Neuronal stem cell (in vitro differentiated cells): Measurements from ENCODE around the gene IFNAR2.
"Not testable (repeated sequence)": the region's sequence is repeated elsewhere in the genome, so short reads cannot be mapped to it uniquely, and the experiment has no call there.

Experiments used
- DNase-seq: peaks from one replicate; pipeline ENCODE4 v3.0.0-alpha.2; 2013; ENCODE audit warnings: low spot score
- H2AFZ ChIP-seq: one replicate; pipeline ENCODE4 v1.6.1; 2013; ENCODE audit warnings: mild to moderate bottlenecking, low read length, inconsistent platforms
- H2AK5ac ChIP-seq: 2 replicates; pipeline ENCODE4 v1.6.1; 2013; ENCODE audit warnings: low read depth, mild to moderate bottlenecking, inconsistent platforms, low read length, moderate library complexity, mixed read lengths
- H2BK120ac ChIP-seq: 2 replicates; pipeline ENCODE4 v1.6.1; 2013; ENCODE audit warnings: low read depth, mild to moderate bottlenecking, inconsistent platforms, low read length, moderate library complexity, mixed read lengths
- H2BK12ac ChIP-seq: one replicate; pipeline ENCODE4 v1.6.1; 2013; ENCODE audit warnings: low read length, inconsistent platforms
- H2BK15ac ChIP-seq: 2 replicates; pipeline ENCODE4 v1.6.1; 2013; ENCODE audit warnings: mild to moderate bottlenecking, low read length, inconsistent platforms, mixed read lengths
- H2BK5ac ChIP-seq: one replicate; pipeline ENCODE4 v1.6.1; 2013; ENCODE audit warnings: inconsistent platforms, mild to moderate bottlenecking, low read length, moderate library complexity
- H3K14ac ChIP-seq: one replicate; pipeline ENCODE4 v1.6.1; 2013; ENCODE audit warnings: low read length, inconsistent platforms
- H3K18ac ChIP-seq: 2 replicates; pipeline ENCODE4 v1.6.1; 2013; ENCODE audit warnings: low read length, inconsistent platforms
- H3K23ac ChIP-seq: 2 replicates; pipeline ENCODE4 v1.6.1; 2013; ENCODE audit warnings: low read depth, mild to moderate bottlenecking, mixed read lengths, low read length, inconsistent platforms; ENCODE audit not compliant: poor library complexity
- H3K27ac ChIP-seq: replicated peaks from 3 replicates; pipeline ENCODE4 v1.5.1; 2013; ENCODE audit warnings: low read length, inconsistent platforms
- H3K27me3 ChIP-seq, 3 experiments: 2 replicates each; pipeline ENCODE4 v1.6.1; 2013; ENCODE audit warnings: low read length in 3 of 3, mild to moderate bottlenecking in 2 of 3, inconsistent platforms in 1 of 3, low read depth in 1 of 3, mixed read lengths in 1 of 3, moderate library complexity in 1 of 3; ENCODE audit not compliant: control insufficient read depth in 3 of 3, insufficient read depth in 3 of 3
- H3K36me3 ChIP-seq, 2 donors: replicated peaks in 1 of 2; 2 replicates each; pipeline ENCODE4 v1.6.1; 2013; ENCODE audit warnings: low read length in 2 of 2; ENCODE audit not compliant: control insufficient read depth in 2 of 2, insufficient read depth in 2 of 2
- H3K4ac ChIP-seq: 2 replicates; pipeline ENCODE4 v1.6.1; 2013; ENCODE audit warnings: inconsistent platforms, mild to moderate bottlenecking, low read length, moderate library complexity
- H3K4me1 ChIP-seq, 2 donors: 1 replicate in 1 of 2; 2 replicates in 1 of 2; pipeline ENCODE4 v1.6.1; 2013; ENCODE audit warnings: low read length in 2 of 2, low read depth in 1 of 2; ENCODE audit not compliant: control insufficient read depth in 2 of 2, insufficient read depth in 1 of 2
- H3K4me2 ChIP-seq: one replicate; pipeline ENCODE4 v1.6.1; 2013; ENCODE audit warnings: mild to moderate bottlenecking, low read length, inconsistent platforms; ENCODE audit not compliant: insufficient read depth, poor library complexity, severe bottlenecking
- H3K4me3 ChIP-seq, 2 donors: 2 replicates each; pipeline ENCODE4 v1.5.1; 2013; ENCODE audit warnings: low read length in 2 of 2, mild to moderate bottlenecking in 2 of 2, inconsistent platforms in 1 of 2, moderate library complexity in 1 of 2
- H3K79me1 ChIP-seq: one replicate; pipeline ENCODE4 v1.6.1; 2013; ENCODE audit warnings: low read depth, mild to moderate bottlenecking, inconsistent platforms, low read length, moderate library complexity
- H3K9ac ChIP-seq: one replicate; pipeline ENCODE4 v1.6.1; 2013; ENCODE audit warnings: mild to moderate bottlenecking, low read depth, low read length, inconsistent platforms; ENCODE audit not compliant: poor library complexity
- H3K9me3 ChIP-seq, 2 donors: replicated peaks in 1 of 2; 2 replicates each; pipeline versions ENCODE3 to v1.6.1; 2013; ENCODE audit warnings: low read length in 2 of 2, mild to moderate bottlenecking in 2 of 2, inconsistent platforms in 1 of 2, low read depth in 1 of 2, mixed read lengths in 1 of 2, moderate library complexity in 1 of 2; ENCODE audit not compliant: control insufficient read depth in 2 of 2, insufficient read depth in 1 of 2
- H4K8ac ChIP-seq: one replicate; pipeline ENCODE4 v1.6.1; 2013; ENCODE audit warnings: low read depth, mild to moderate bottlenecking, inconsistent platforms, low read length, moderate library complexity
- H4K91ac ChIP-seq: one replicate; pipeline ENCODE4 v1.6.1; 2013; ENCODE audit warnings: low read length, low read depth, mild to moderate bottlenecking, inconsistent platforms; ENCODE audit not compliant: poor library complexity
- WGBS, 2 donors: extraction: QIAGEN DNeasy Blood & Tissue Kit; methylation state at CpG; one replicate each; pipeline ENCODE4 v1.1.7; 2013; ENCODE audit warnings: missing lambda C conversion rate in 2 of 2, mixed read lengths in 1 of 2; ENCODE audit not compliant: insufficient read length in 2 of 2, insufficient replicate concordance in 1 of 2; ENCODE audit errors: extremely low coverage in 2 of 2; 5-methylcytosine and 5-hydroxymethylcytosine counted together

The IFNAR2 gene

GRCh38 chr21:33251119-33251518, 21.4 kb downstream of the IFNAR2 start:
- Histone ChIP-seq H3K27me3 (no peaks in the 10 kb centered on the region), H3K4me1 (no peaks in the 10 kb centered on the region), H2AFZ (no peak overlapping the region), H4K8ac (no peak overlapping the region), H3K23ac (no peak overlapping the region), H2BK5ac (no peak overlapping the region), H3K9ac (no peak overlapping the region), H3K36me3 (peaks cover 24 to 97% of the 10 kb centered on the region in 2 donors), H3K4ac (no peak overlapping the region), H3K9me3 (no peaks in the 10 kb centered on the region), H2BK120ac (no peak overlapping the region), H3K27ac (no peak overlapping the region), H3K4me2 (no peak overlapping the region), H2BK15ac (no peak overlapping the region), H3K79me1 (no peaks in the 10 kb centered on the region), H3K4me3 (no peak overlapping the region), H2BK12ac (no peak overlapping the region), H2AK5ac (no peak overlapping the region), H3K18ac (no peak overlapping the region), H3K14ac (no peak overlapping the region), H4K91ac (no peak overlapping the region)
- WGBS, 2 donors: no CpG with 5 or more reads among the region's 2 CpGs
- no peak for DNase-seq

- H3K4me1 ChIP-seq, H3K23ac ChIP-seq, H4K8ac ChIP-seq, H3K18ac ChIP-seq, H2BK15ac ChIP-seq, DNase-seq, H3K79me1 ChIP-seq, H3K9ac ChIP-seq, H3K4me2 ChIP-seq, H2BK12ac ChIP-seq, H3K27me3 ChIP-seq, H2BK120ac ChIP-seq, H2BK5ac ChIP-seq, H2AK5ac ChIP-seq, H4K91ac ChIP-seq, H3K14ac ChIP-seq, H3K4ac ChIP-seq, H3K4me3 ChIP-seq, H3K27ac ChIP-seq, H2AFZ ChIP-seq: not testable (repeated sequence)
- WGBS, 2 donors: no CpG with 5 or more reads among the region's 6 CpGs
- H3K36me3 ChIP-seq: peaks cover 22 to 98% of the 10 kb centered on the region in 2 donors
- peaks cover 2 to 13% of the 10 kb centered on the region in 2 donors for H3K9me3 ChIP-seq
These were observed 23.6 kb downstream of the IFNAR2 start for GRCh38 chr21:33253382-33253781.

- no peak overlapping the region for H3K27ac ChIP-seq
- no peak overlapping the region for H2AFZ ChIP-seq
- no peak overlapping the region for H3K23ac ChIP-seq
- H3K14ac ChIP-seq: no peak overlapping the region
- no peaks in the 10 kb centered on the region for H3K27me3 ChIP-seq
- no peak overlapping the region for H2AK5ac ChIP-seq
- H3K18ac ChIP-seq: no peak overlapping the region
- peaks cover 20 to 98% of the 10 kb centered on the region in 2 donors for H3K36me3 ChIP-seq
- no peaks in the 10 kb centered on the region for H3K79me1 ChIP-seq
- H2BK5ac ChIP-seq: no peak overlapping the region
- no peak overlapping the region for H3K4me2 ChIP-seq
- no peak overlapping the region for H3K4me3 ChIP-seq
- no peak overlapping the region for H2BK120ac ChIP-seq
- no peak overlapping the region for H3K4ac ChIP-seq
- H4K91ac ChIP-seq: no peak overlapping the region
- no peak for DNase-seq
- H4K8ac ChIP-seq: no peak overlapping the region
- whole genome bisulfite sequencing, 2 donors: no CpG with 5 or more reads among the region's 5 CpGs
- H3K9me3 ChIP-seq: peaks cover 2 to 13% of the 10 kb centered on the region in 2 donors
- no peak overlapping the region for H2BK15ac ChIP-seq
- H2BK12ac ChIP-seq: no peak overlapping the region
- H3K9ac ChIP-seq: no peak overlapping the region
- no peaks in the 10 kb centered on the region for H3K4me1 ChIP-seq
These were observed 25.0 kb downstream of the IFNAR2 start for GRCh38 chr21:33254766-33255165.

- Histone ChIP-seq H4K8ac (no peak overlapping the region), H2BK5ac (no peak overlapping the region), H3K27ac (no peak overlapping the region), H3K9me3 (peaks cover 2 to 13% of the 10 kb centered on the region in 2 donors), H2BK15ac (no peak overlapping the region), H2BK12ac (no peak overlapping the region), H3K4me1 (no peaks in the 10 kb centered on the region), H3K4me2 (no peak overlapping the region), H3K18ac (no peak overlapping the region), H3K4ac (no peak overlapping the region), H3K23ac (no peak overlapping the region), H2AFZ (no peak overlapping the region), H3K4me3 (no peak overlapping the region), H3K9ac (no peak overlapping the region), H3K14ac (no peak overlapping the region), H2BK120ac (no peak overlapping the region), H3K27me3 (no peaks in the 10 kb centered on the region), H3K36me3 (peaks cover 19 to 93% of the 10 kb centered on the region in 2 donors), H3K79me1 (no peaks in the 10 kb centered on the region), H4K91ac (no peak overlapping the region), H2AK5ac (no peak overlapping the region)
- DNase-seq: no peak
- no CpG with 5 or more reads among the region's 1 CpG for WGBS, 2 donors
These were observed 25.7 kb downstream of the IFNAR2 start for GRCh38 chr21:33255404-33255803.
